Stimulated activated CD4-positive, alpha-beta T cell treated with anti-CD3 and anti-CD28 coated beads, Interleukin-2, amount 100 ng/mL, for 24 hours (primary cell): Measurements from ENCODE around the gene MBLAC2.

Experiments used
- DNase-seq, 2 donors: peaks; one replicate each; pipeline ENCODE4 v3.0.0-alpha.2; 2020

The MBLAC2 gene

GRCh38 chr5:90474235-90475107, at the start of gene MBLAC2, which contains the start of gene POLR3G:
Gene MBLAC2, minus strand, starts transcription at chr5:90474771. Its CDS starts 479 bp downstream, at chr5:90474292.
Gene POLR3G, plus strand, starts transcription at chr5:90474864. Its CDS starts 10,704 bp downstream, at chr5:90485568.
- peak; percentile 94 to 95 for DNase-seq

GRCh38 chr5:90519081-90519480, 44.5 kb upstream of the MBLAC2 start:
- no peak for DNase-seq

DNA sequence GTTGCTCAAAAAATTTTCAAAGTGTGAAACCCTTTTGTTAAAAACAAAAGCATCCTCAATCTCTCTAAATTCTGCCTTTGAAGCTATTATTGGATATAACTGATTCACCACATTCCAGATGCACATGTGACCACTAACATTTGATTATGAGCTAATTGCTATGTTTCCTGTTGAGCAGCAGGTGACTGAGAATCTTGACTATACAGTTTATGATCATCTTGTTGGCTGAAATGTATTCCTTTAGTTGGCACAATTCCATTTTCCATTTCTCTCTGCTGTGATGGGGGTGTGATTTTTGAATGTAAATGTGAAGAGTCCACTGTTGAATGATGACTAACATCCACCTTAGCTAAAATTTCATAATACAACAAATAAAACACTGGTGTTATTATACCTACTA, 44.1 kb upstream of the MBLAC2 start:
- DNase-seq, result no peak

DNA sequence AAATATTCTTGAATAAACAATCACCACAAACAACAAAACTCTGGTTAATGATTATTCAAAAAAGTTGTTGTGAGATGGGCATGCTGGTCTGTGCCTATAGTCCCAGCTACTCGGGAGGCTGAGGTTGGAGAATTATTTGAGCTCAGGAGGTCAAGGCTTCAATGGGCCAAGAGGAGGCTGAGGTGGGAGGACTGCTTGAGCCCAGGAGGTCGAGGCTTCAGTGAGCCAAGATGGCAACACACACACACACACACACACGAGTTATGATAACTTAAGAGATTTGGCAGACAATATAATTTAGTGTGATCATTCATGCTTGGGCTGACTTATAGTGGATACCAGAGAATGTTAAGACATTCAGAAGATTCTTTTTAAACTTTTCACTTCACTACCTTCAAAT, 39.9 kb upstream of the MBLAC2 start:
- DNase-seq, result no peak

- DNase-seq, result no peak
Observed at GRCh38 chr5:90510438-90510837, 35.9 kb upstream of the MBLAC2 start.

DNA sequence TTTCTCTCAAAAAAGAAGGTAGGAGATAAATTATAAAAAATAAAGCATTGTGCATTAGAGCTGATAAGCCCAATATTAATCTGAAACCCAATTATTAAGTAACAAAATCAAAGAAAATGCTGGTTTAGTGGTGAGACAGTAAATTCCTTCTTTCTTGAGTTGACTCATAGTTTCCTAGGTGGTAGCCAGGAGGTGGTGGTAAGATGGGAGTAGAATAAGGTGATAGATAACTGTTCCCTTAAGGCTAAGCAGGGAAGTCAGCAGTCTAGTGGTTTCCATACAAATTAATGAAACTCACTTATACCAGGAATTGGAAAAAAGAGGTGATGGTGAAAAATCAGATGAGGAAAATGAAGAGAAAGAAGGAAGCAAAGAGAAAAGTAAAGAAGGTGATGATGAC, 31.6 kb upstream of the MBLAC2 start:
- no peak for DNase-seq

GRCh38 chr5:90504743-90505142, 30.2 kb upstream of the MBLAC2 start:
- no peak for DNase-seq

- no peak for DNase-seq
Observed at GRCh38 chr5:90503596-90503995, 29.0 kb upstream of the MBLAC2 start.

- no peak for DNase-seq
Observed at GRCh38 chr5:90495146-90495545, 20.6 kb upstream of the MBLAC2 start.

DNA sequence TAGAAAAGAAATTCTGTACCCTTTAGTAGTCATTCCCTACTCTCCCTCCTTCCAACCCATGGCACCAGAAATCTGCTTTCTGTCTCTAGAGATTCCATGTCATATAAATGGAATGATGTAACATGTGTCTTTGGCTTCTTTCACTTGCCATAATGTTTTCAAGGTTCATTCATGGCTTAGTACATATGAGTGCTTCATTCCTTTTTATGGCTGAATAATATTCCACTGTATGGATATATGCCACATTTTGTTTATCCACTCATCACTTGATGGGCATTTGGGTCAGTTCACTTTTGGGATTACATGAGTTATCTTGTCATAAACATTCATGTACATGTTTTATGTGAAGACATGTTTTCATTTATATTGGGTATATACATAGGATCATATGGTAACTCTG, 19.5 kb upstream of the MBLAC2 start:
- DNase-seq, result no peak

GRCh38 chr5:90488791-90489190, 14.2 kb upstream of the MBLAC2 start:
- no peak for DNase-seq

GRCh38 chr5:90484540-90484939, 10.0 kb upstream of the MBLAC2 start:
- no peak for DNase-seq

DNA sequence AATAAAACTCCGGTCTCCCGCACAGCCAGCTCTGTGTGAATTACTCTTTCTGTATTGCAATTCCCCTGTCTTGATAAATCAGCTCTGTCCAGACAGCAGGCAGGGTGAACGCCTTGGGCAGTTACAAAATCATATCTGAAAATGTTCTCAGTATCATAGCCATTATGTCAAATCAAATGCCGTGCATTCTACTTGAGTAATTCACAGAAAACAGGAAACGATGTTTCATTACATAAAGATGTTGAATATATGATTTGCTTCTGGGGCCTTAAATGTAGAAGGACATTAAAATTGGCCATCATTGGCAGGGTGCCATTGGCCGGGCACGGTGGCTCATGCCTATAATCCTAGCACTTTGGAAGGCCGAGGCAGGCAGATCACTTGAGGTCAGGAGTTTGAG, 8.6 kb upstream of the MBLAC2 start:
- no peak for DNase-seq

DNA sequence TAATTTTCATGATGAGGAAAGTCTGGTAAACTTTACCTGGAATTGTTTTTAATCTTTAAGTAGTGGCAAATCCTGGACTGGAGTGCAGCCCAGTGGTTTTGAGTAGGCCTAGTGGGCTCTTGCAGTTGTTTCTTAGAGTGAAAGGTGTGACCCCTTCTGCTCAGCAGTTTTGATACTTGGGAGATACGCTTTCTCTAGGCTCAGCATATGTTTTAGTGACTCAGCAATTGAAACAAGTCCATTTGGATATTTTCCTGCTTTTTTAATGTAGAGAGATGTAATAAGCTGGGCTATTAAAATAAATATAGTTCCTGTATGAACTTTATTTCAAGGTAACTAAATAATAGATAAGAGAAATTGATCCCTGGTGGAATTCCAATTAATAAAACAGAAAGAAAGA, 6.1 kb upstream of the MBLAC2 start:
- DNase-seq, result no peak

DNA sequence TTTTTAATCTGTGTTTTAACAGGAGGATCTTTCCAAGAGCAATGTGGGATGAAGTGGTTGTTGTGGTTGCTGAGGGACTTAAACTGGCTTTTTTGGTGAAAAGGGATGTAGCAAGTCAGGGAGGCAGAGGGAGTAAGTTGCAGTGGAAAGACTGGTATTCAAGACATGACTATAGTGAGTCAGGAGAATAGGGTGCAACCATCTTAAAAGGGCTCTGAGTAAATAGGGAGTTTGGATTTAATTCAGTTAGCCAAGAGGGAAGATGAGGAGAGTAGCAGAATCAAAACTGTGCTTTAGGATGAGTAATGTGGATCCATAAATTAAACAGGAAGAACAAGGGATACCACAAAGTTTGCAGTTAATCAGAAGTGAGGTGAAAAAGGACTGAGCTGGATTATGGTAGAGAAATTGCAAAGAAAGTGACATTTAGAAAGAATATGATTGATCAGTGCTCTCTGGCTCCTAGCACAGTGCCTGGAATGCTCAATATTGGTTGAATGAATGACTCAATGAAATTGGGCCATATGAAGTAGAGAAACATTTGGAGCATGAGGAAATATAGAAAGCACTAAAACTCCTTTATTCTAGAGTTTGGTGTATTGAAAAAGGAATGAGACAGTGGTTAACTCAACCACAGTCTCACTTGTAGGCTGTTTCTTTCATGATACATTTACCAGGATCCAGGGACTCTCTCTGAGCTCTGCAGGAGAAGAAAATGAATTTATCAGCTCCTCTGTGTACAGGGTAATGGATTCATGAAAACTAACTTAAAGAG, 5.2 kb upstream of the MBLAC2 start:
- no peak for DNase-seq

DNA sequence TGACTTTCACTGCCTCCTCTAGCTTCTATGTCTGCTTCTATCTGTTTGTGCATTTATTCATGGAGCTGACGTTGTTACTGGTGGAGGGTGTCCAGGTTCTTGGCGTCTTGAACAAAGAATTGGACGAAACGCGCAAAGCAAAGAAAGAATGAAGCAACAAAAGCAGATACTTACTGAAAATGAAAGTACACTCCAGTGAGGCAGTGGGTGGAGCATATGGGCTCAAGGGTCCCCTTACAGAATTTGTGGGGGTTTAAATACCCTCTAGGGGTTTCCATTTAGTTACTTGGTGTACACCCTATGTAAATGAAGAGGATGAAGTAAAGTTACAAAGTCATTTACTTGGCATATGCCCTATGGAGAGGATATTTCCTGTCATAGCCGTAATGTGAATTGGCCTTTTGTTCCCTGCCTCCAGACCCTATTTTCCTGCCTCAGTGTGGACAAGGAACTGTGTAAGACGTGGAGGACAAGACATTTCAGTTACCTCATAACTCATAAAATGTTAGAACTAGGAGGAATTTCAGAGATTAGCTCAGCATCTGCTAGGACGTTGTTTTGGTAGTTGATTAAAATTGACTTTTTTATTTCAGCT, 3.1 kb upstream of the MBLAC2 start:
- DNase-seq, result no peak

DNA sequence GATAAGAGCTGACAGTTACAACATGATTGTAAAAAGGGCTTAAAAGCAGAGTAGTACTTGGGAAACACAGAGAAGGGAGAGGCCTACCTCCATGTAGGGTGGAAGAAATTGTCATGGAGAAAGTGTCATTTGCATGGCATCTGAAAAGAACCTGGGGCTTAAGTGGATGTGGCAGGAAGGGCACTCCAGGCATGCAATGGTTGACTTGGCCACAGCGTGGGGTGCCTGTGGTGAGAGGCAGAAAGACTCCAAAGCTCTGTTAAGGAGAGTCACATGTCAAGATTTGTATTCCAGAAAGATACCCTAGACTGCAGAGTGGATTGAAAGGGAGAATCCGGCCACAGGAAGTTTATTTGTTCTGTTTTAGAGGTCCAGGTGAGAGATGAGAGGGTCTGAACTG, 2.5 kb upstream of the MBLAC2 start:
- DNase-seq, result no peak

DNA sequence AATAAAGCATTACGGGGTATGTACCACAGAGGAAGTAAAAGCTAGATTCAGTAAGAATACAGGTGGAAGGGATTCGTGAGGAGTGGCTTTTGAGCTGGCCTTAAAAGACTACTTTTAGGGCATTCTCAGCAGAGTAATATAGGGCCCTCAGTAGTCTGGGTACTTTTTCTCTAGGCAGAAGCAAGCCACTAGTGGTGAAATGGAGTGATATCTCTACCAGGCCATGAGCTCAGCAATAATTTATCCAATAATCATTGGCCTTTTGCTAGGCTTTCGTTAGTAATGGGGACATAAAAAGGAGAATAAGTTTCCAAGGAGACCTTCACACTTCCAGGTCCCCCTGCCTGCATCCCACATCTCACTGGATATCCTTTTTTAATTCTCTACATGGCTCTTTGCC, 1.8 kb upstream of the MBLAC2 start:
- no peak for DNase-seq

DNA sequence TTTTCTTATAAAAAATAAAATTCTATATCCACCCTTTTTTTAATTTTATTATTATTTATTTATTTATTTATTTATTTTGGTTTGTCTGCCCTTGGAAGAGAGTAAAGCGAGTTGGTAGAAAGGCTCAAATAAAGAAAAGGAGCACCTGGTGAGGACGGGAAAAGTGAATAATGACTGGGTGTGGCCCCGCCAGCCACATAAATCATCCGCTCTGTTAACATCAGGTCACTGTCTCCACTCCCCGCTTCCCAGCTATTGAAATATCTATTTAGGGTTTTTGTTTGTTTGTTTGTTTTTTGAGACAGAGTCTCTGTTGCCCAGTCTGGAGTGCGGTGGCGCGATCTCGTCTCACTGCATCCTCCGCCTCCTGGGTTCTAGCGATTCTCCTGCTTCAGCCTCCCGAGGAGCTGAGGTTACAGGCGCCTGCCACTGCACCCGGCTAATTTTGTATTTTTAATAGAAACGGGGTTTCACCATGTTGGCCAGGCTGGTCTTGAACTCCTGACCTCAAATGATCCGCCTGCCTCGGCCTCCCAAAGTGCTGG, 937 bp upstream of the MBLAC2 start:
- DNase-seq, result no peak

DNA sequence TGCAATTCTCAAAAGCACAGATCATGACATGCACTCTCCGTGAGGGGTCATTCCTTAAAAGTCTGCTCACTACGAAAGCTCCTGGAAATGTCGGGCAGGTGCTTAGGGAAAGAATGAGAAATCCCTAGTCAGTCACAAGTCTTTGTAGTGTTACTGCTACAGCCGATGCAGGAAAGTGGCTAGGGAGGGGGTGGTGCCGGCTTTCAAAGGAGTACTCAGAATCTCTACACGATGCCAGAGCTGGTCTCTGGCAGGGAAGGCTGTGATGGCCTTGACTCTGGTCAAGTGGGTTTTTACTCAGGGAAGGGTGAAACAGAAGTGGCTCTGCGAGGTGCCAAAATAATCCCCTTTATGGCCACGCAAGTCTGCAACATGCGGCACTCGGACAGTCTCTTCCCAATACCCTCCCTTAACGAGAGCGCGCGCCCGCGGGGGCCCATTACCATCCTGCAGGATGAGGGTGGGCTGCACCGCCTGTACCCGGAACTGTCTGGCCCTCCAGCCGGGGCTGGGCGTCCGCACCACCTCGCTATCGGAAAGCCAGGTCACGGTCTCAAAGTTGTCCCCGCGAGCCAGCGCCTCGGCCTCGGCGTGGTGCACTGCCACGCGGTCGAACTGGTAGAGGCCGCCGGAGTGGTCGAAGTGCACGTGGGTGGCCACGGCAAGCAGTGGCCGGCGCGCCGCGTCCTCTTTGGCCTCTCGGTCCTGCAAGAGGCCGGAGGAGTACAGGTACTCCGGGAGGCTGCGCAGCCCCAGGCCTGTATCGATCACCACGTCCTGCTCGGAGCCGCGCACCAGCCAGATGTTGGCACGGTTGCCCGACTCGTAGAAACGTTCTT, 956 bp downstream of the MBLAC2 start:
- DNase-seq, result peak; percentile 38 to 39

DNA sequence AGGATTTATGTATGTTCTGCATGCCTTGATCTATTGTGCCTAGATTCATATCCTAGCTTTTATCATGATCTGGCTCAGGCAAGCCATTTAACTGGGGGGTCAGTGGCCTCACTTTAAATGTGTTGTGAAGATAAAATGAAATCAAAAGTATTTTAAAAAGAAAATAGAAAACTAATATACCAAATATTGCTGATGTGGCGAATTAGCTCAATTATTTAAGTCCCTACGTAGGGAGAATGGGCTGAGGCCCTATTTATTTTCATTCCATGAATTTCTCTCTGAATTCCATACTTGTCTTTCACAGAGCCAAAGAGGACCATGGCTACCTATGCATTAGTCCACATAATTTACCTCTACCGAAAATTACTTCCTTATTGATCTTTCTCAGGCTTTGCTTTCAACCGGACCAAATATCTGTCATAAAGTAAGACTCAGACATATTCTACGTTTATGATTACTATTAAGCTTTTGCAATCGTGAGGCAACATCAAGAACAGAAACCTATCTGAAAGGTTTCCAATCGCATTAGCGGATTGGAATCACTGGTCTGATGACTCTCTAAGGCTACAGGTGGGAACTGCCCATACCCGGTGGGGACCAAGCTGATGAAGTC, 1.7 kb downstream of the MBLAC2 start:
- no peak for DNase-seq

- no peak for DNase-seq
Observed at GRCh38 chr5:90461288-90461687, 13.3 kb downstream of the MBLAC2 start.
